IPS-NIHi7 (cell line): ENCODE results near the gene VSTM2L.
"Not testable (repeated sequence)": the region's sequence is repeated elsewhere in the genome, so short reads cannot be mapped to it uniquely, and the experiment has no call there.

ENCODE experiments used
- DNase-seq: peaks from one replicate; pipeline ENCODE4 v3.0.0; 2012; ENCODE audit warnings: mixed read lengths; ENCODE audit errors: extremely low spot score

Gene VSTM2L

DNA sequence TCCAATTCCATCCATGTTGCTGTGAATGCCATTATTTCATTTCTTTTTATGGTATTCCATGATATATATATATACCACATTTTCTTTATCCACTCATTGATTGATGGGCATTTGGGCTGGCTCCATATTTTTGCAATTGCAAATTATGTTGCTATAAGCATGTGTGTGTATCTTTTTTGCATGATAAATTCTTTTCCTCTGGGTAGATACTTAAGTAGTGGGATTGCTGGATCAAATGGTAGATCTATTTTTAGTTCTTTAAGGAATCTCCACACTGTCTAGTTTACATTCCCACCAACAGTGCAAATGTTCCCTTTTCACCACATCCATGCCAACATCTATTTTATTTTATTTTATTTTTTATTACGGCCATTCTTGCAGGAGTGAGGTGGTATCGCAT is 60.6 kb downstream of the VSTM2L start:
- not testable (repeated sequence) for DNase-seq

DNA sequence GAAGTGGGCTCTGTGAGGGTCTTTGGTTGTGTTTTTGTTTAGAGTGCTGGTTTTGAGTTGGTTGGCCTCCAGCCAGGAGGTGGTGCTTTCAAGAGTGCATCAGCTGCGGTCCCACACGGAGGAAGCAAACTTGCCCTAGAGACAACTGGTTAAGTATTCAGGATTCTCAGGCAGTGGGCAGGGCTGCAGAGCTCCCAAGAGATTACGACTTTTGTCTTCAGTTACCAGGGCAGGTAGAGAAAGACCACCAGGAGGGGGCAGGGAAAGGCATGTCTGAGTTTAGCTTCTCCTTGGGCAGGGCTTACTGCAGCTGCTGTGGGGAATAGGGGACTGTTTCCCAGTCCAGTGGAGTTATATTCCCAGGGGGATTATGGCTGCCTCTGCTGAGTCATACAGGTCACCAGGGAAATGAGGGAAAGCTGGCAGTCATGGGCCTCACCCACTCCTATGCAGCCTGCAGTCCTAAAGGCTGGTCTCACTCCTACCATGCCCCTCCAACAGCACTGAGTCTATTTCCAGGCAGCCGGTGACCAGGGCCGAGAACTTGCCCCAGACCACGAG is 66.0 kb downstream of the VSTM2L start:
- DNase-seq, result no peak

DNA sequence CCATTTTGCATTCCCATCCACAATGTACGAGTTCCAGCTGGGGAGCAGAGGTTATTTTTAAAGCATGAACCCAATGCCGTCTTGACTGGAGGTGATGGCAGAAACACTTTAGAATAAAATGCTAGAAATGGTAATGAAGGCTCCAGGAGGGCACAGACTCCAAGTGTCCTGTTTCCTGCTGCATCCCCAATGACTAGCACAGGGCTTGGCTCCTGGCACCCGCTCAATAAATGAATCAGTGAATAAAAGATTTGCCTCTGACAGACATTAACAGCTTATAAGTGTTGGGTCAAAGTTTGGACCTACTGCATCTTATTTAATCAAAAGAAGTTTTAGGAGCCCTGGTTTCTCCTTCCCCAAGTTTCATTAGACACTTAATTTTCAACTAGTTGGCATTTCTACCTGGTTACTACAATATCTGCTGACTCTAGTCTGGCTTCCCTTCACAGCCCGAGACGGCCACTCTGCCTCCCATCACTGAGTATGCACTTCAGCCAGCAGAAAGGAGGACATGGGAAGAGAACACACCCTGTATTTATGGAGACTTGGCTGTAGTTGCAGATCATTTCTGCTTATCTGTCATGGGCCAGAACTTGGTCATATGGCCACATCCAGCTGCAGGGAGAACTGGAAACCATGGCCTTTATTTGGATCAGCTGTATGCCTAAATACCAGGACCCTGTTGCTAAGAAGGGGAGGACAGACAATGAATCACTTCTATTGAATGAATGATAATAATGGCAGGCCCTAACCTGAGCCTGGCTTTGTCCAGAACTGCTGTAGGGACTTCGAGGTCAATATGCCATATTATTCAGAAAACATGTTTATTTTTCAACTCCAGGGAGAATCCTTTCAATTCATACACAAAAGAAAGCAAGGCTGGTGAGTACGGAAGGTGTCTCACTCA is 67.3 kb downstream of the VSTM2L start:
- DNase-seq, result no peak

DNA sequence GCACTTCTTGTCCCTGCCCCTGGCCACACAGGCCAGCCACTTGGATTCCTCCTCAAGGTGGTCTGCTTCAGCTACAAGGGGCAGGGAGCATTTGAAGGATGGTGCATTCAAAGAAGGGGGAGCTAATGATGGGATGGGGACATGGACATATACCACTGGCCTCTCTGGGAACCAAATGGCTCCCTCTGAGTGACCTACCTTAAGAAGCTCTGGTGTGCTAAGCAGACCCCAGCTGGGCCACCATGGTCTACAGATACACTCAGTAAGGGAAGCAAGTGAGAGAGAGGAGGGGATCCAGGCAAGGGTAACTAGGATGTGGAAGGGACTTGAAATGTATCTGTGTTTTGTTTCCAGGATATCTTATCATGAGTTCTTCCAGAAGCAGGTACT is 67.9 kb downstream of the VSTM2L start:
- no peak for DNase-seq

DNA sequence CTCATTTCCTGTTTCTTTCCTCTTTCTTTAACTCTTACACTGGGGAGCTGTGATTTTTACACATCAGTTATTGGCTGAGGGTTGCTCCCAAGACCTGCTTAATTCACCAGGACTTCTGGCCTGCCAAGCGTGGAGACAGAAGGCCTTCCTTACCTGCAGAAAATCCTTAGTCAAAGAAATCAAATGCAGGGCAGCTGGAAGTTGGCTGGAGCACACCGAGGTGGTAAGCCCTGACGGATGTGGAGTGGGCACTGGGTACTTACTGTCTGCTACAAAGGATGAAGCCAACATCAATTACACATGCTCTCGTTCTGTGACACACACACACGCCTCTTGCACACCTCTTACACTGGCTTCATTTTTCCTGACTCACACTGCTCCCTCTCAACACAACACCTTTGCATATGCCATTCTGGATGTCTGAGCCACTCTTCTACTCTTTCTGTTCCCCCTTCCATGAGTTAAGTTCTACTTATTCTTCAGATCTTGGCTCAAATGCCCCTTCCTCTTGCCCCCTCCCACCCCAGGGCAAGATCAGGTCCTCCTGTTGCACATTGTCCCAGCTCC is 68.7 kb downstream of the VSTM2L start:
- DNase-seq, result no peak

DNA sequence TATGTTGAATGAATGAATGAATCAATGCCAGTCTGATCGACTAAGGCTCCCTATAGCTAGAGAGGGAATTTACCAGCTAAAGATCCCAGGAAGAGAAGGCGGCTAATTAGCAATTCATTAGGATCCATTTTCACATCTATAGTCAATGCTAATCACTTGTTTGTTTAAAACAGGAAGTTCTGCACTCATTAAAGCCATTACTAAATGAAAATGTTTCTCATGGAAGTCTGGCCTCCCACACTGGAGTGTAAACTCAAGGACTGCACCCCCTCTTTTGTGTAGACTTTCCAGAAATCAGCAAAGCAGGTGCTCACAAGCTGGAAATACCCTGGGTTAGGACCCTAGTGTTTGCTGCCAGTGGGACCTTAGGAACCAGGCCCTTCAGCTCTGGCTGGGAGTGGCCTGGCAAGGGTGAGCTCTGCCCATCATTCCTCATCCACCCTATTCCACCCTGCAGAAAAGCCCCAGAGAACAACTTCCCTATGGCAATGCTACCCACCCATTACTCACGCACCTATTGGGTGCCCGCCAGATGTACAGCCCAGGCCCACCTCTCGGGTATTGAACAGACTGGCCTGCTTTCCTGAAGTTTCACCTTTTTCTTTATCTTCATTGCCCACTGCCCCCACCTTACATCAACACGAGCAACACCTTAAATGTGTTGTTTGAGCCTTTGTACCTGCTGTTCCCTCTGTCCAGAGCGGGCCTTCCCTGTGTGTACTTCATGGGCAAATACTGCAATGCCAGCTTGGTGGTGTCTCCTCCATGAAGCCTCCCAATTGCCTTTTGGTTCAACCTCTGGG is 69.5 kb downstream of the VSTM2L start:
- no peak for DNase-seq

DNA sequence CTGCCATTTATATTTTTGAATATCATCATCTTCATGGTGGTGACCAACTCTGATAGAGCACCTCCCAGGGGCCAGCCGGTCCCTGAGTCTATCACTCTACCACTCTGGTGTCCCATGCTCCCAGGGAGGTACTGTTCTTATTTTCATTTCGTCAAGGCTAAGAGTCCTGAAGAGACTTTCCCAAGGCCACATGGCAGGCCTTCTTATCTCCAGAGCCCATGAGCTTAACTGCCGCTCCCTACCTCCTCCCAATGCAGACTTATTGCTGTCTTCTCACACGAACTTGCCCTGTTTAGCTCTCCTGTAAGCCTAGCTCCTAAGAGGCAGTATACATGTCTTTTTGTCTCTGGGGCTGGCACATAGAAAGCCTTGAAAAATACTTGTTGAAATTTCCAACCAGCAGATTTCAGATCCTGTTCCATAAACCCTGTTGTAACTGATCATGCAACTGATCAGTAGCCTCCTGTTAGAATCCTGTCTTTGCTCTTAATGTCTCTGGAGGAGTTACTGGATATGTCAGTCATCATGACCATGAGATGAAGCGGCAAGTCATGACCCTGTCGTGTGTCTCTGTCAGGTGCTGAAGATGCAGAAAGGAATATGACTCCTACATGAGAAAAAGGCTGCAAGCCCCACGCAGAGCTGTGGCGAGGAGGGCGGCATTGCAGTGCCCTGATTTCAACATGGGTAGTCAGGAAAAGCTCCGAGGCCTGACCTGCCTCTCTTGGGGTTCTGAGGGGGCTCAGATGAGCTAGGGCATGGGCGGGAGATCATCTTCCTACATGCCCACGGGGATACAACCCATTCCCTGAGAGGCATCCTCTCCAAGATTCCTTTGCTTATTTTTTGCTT is 70.4 kb downstream of the VSTM2L start:
- no peak for DNase-seq

DNA sequence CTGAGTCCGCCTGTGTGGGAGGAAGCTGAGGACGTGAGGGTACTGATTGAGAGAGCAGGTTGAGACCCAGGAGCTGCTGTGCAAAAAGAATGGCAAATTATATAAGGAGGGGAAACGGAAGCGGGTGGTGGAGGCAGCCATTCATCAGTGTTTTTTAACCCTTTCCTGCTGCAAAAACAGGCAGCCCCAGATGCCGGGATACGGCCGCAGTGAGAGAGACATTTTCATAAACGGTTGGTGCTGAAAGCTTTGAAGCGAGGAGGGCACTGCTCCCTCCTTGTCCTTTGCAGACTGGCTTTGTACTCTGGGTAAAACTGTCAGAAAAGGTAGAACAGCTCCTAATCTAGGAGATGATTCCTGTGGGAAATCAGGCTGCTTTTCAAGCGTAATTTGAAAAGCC is 74.0 kb downstream of the VSTM2L start:
- no peak for DNase-seq

DNA sequence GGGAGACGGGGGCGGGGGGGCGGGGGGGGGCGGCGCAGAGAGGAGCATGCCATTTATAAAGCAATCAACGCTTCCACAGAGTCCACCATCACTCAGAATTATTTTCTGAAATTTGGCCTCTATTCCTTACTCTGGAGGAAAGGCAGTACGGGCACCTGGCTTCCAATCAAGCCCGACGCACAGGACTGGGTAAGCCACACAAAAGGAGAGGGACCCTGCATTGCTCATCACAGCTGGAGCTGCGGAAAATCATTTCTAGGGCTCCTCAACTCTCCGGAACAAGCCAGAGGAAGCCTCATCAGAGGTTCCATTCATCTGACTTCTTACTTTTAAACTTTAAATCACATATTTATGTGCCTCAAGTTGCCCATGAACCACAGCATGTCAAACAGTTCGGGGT is 74.4 kb downstream of the VSTM2L start:
- no peak for DNase-seq

DNA sequence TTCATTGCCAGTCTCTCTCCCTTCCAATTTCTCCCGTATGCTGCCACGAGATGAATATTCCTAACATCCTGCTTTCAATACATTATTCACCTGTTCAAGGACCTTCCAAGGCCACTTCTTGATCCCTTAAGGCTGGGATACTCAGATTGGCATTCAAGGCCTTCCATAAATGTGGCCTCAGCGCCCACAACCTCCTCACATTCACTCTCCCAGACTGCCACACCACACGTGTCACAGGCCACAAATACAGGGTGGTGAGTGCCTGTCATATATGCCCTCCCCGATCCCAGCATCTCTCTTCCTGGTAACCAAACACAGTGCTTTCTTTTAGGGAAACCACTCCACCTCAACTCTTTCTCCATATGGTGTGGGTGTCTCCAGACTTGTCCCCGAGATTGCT is 74.9 kb downstream of the VSTM2L start:
- no peak for DNase-seq

DNA sequence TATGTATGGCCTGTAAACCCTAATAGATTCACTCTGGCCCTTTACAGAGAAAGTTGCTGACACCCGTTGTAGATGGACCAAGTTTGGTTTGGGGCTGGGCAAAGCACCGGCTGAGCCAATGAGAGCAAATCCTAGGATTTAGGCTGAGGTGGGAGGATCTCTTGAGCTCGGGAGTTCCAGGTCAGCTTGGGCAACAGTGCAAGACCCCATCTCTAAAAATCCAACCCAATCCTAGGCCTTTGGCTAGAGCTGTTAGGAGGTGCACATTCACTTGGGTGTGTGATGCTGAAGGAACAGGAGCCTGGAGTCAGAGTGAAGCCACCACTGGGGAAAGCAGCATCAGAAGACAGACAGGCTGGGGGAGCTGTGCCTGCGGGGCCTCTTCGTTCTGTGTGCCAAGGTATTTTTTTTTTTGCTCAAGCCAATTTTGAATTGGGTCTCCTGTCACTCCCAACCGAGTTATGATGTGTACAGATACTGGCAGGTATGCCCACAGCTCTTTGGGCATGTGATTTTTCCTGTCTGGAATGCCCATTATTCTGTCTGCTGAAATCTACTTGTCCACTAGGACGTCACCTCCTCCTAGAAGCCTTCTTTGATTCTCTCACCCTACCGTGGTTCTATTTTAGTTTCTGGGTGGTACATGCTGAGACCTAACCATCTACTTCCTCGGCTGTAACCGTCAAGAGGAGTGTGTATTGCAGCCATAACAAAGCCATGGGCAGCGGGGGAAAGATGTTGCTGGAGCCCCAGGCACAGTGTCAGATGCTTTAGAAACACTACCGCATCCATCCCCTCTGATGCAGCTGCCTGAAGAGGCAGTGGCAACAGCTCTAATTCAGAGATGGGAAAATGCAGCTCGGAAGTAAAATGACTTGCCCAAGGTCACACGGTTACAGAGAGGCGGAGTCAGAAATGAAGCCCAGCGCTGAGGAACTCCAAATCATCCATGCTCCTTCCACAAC is 76.4 kb downstream of the VSTM2L start:
- no peak for DNase-seq

DNA sequence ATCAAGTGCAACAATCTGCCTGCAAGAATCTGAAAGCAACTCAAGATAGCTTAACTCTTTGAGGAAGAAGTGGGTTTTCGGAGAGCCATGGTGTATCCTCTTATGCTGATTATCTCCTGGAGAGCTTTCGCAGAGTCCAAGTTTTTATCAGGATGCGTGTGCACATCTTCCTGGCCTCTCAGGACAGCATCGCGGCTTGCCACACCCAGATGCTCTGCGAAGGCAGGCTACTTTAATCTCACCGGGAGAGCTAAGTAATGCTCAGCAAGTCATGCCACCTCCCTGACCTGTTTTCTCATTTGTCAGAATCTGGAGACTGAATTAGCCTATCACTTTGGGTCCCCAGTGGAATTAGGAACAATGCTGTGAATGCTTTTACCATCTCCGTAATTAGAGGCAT is 77.5 kb downstream of the VSTM2L start:
- no peak for DNase-seq

DNA sequence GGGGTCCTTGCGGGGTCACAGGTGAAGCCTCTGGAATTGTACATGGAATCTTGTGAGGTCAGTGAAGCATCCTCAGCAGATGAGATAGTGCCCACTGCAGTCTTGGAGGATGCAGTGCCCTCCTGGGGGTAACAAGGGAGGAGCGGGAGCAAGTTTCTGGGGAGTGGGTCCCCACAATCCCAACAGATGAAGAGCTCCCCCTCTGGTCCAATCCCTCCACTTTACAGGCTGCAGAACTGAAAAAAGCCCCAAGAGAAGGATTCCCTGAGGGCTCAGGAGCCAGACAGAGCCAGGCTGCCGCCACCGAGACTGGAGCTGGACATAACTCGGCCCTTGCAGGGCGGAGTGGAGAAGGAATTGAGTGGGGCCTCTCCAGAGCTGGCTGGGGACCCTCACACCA is 77.9 kb downstream of the VSTM2L start:
- no peak for DNase-seq

DNA sequence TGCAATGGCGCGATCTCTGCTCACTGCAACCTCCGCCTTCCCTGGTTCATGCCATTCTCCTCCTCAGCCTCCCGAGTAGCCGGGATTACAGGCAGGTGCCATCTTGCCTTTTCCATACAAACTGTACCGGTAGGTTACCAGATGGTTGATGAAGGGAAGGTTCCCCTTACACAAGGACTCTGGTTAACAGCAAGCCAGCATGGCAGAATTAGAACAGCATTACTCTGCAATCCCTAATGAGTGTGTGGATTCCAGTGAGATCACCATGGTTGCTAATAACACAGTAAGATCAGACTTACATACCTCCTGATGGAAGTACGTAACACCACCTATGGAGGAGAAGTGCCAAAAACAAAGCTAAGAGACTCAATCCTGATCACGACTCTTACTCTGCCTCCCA is 78.6 kb downstream of the VSTM2L start:
- DNase-seq, result no peak

DNA sequence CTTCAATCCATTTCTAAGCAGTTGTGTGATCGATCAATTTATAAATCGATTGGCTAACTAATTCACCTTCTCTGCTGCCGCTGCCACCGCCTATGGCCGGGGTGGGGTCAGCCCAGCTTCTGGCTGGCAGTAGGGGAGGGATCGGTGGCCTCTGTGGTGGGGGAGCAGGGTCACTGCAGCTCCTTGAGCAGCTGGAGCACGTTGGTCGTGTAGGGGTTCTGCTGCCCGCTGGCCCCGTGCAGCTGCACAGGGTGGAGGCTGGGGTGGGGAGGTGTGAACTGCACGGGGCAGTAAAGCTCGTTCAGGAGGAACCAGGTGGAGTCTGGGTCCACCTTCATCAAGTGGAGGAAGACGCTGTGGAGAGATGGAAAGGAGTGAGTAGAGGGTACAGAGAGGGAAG is 80.4 kb downstream of the VSTM2L start:
- DNase-seq, result no peak

DNA sequence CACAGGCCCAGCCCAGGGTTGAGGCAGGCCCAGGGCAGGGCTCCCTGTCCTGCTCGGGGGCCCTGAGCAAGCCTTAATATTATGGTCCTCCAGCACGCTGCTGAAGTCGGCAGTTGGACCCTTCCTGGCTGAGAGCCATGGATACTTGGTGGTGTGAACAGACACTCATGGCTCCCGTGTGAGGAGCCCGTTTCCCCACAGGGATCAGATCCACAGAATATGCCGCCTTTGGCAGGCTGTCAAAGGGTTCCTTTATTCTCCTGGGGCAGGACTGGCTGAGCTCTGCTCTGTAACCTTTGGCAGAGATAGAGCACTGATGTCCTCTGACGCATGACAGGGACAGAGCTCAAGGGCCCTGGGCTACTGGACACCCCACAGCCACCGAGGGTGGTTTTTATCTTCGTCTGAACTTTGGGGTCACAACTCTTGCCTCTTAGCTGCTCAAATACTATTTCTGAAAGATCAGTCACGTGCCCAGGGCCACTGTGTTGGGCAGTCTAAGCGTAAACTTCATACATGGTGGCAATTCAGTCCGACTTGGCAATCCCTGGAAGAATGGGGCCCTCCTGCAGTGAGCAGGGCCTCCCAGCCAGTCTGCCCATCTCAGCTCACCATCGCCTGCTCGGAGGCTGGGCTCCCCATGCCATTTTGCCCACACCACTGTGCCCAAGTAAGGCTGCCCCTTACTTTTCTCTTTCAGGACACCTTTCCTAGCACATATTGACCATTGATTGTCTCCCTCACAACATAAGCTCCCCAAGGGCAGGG is 81.3 kb downstream of the VSTM2L start:
- DNase-seq, result no peak

DNA sequence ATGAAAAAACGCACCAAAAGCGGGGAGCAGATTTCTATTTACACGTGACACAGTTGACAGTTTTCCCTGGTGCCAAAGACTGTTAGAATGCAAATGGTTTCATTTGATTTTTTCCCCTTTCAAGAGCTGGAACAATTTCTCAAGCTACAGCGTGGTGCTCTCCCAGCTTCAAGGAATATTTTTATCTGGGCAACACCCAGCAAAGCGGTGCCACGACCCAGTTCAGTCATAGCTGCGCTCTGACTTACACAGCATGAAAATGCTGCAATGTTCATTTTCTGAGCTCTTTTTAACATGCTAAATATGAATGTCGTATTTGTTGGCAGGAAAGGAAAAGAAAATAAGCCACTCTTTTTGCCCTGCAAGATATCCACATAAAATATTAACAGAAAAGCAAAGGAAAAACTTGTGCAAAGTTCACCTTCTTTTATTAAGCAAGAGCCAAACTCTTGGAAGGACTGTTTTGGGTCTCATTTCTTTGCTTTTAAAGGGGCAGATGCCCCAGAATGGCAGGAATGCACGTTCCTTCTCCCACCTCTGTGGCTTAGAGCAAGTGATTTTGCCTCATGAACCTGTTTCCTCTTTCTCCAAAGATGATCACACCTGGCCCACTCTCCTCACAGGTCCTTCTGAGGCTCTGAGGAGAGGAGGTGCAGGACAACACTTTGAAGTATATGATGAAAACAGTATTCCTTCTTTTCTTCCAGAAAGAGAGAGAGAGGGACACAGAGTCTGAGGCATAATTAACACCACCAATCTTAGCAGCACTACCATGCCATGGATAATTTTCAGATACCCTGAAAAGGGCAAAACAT is 83.3 kb downstream of the VSTM2L start:
- DNase-seq, result no peak

DNA sequence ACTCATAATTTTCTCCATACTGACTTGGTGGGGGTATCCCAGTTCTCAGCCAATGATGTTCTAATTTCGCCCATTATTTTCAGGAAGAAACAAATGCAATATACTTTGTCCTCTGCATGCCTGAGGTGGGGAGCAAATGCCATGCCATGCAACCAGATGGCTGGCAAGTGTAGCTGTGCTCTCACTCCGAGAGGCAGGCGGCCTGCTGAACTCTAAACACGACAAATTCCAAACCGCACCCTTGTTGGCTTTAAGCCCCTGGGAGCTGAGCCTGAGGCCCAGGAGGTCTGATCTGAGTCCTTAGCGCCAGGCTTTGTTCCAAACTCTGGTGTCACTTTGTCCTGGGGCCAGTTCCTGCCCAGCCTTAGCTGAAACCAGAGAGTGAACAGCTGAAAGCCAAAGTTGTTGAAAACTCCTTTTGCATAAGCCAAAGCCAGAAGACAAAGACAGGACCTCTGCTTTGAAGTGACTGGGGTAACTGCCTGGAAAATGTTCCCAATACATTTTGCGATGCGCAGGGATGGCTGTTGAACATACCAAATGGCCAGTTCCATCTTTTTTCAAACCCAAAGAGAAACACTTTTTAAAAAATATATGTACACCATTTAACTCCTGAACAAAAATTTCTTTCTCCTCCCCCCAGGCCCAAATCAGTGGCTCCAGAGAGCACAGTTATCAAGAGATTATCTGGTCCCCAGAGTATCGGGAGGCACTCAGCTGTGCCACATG is 84.1 kb downstream of the VSTM2L start:
- no peak for DNase-seq
